Thyroid gland (tissue), 4 donors: ENCODE data around the gene LEMD1. TPM values are rescaled to one million over a fixed set of nuclear protein-coding genes. Genes with fewer than 3 reads are reported as not detected.

ENCODE experiments used
- DNase-seq, 2 donors: peaks; one replicate each; pipeline ENCODE4 v3.0.0-alpha.2; 2019
- H3K27ac ChIP-seq, 3 donors: fragments of 200-600 bp; sonication (generic); 1 replicate in 2 of 3; 2 replicates in 1 of 3; pipeline ENCODE4 v1.5.1; 2016 to 2019; ENCODE audit warnings: mild to moderate bottlenecking in 1 of 3, moderate library complexity in 1 of 3
- H3K27me3 ChIP-seq: fragments of 200-600 bp; sonication (generic); one replicate; pipeline ENCODE4 v1.5.1; 2019
- H3K36me3 ChIP-seq, 2 donors: fragments of 200-600 bp; sonication (generic); one replicate each; pipeline ENCODE4 v1.5.1; 2016 to 2019
- H3K4me1 ChIP-seq, 2 donors: fragments of 200-600 bp; sonication (generic); one replicate each; pipeline ENCODE4 v1.5.1; 2017 to 2019
- H3K4me3 ChIP-seq, 3 donors: fragments of 200-600 bp; sonication (generic); replicated peaks in 1 of 3; 1 replicate in 2 of 3; 2 replicates in 1 of 3; pipeline ENCODE4 v1.5.1; 2016; ENCODE audit warnings: mild to moderate bottlenecking in 1 of 3
- H3K9me3 ChIP-seq: fragments of 200-600 bp; sonication (generic); one replicate; pipeline ENCODE4 v1.5.1; 2017
- CTCF ChIP-seq, 6 experiments: fragments of 200-600 bp in 3 of 6; fragments of 450-650 bp in 3 of 6; sonication (generic) in 3 of 6; IDR thresholded peaks; one replicate each; pipeline ENCODE4 v1.5.1; 2016 to 2019; ENCODE audit warnings: antibody characterized with exemption in 6 of 6, mild to moderate bottlenecking in 2 of 6, inconsistent platforms in 1 of 6, moderate library complexity in 1 of 6
- POLR2A ChIP-seq, 2 donors: fragments of 450-650 bp; IDR thresholded peaks; one replicate each; pipeline ENCODE4 v1.6.1; 2017; ENCODE audit warnings: antibody characterized with exemption in 2 of 2, mild to moderate bottlenecking in 2 of 2, moderate library complexity in 1 of 2
- WGBS, 2 donors: methylation state at CpG; one replicate each; pipeline ENCODE4 v1.1.5; 2017; 5-methylcytosine and 5-hydroxymethylcytosine counted together
- intact Hi-C: fragments of 100-400 bp; cut with DNase I; formaldehyde crosslinking; loops from one replicate; pipeline ENCODE4 v1.15.1; 2023
- total RNA-seq, 4 donors: library from RNA; depleted of rRNA; stranded (reverse); fragments of >200 nt; gene quantifications; one replicate each; pipeline ENCODE4 v1.2.3, GENCODE V29; 2016

The LEMD1 gene, protein sequence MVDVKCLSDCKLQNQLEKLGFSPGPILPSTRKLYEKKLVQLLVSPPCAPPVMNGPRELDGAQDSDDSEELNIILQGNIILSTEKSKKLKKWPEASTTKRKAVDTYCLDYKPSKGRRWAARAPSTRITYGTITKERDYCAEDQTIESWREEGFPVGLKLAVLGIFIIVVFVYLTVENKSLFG
- total RNA-seq: 1 to 10 TPM in 3 of 4 donors, under 1 TPM in 1; 0.67 to 7.3 (median 6.0) TPM

DNA sequence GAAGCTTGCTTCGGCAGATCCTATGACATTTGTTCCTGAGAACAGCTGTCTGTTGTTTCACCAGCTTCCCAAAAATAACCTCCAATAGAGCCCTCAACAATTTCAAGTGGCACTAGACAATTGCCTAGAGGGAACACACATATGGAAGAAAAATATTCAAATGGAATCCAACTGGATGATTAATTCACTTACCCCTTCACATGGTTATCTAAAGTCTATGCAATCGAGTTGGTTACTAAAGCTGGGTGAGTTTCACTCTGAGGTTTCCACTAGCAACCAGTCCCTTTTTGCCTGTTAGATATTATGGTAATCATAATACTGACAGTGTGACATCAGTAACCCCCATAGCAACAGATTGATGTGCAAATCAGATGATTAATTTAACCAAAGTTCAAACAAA, at the start of gene LEMD1:
TSS of gene LEMD1 (minus strand) at position 259 of the 400 bp plus-strand sequence. CDS start 1,520 bp downstream, outside the sequence.
- 16 to 37% methylated on average over 2 of the region's 2 CpGs for WGBS, 2 donors
- Histone ChIP-seq H3K9me3 (no peaks in the 10 kb centered on the region), H3K4me3 (no peak within 1 kb of the TSS), H3K27ac (peak within 1 kb of the TSS in 1 of 3 donors; percentile 4), H3K27me3 (no peaks in the 10 kb centered on the region), H3K4me1 (peaks cover 0 to 7% of the 10 kb centered on the region in 2 donors), H3K36me3 (no peaks in the 10 kb centered on the region)
- intact Hi-C loops: no loop called here
- no peak for DNase-seq
- TF ChIP-seq POLR2A (IDR thresholded peaks at IDR 0.05) (no peak), CTCF (IDR thresholded peaks at IDR 0.05) (no peak)

- Histone ChIP-seq H3K36me3 (no peaks in the 10 kb centered on the region), H3K27ac (no peak overlapping the region), H3K4me3 (no peak overlapping the region), H3K27me3 (no peaks in the 10 kb centered on the region), H3K4me1 (no peaks in the 10 kb centered on the region), H3K9me3 (no peaks in the 10 kb centered on the region)
- no peak for DNase-seq
- TF ChIP-seq POLR2A (IDR thresholded peaks at IDR 0.05) (no peak), CTCF (IDR thresholded peaks at IDR 0.05) (no peak)
- 87 to 91% methylated on average over 6 of the region's 6 CpGs for WGBS, 2 donors
- intact Hi-C loops: no loop called here
Observed at GRCh38 chr1:205470131-205470530, 48.3 kb upstream of the LEMD1 start.

DNA sequence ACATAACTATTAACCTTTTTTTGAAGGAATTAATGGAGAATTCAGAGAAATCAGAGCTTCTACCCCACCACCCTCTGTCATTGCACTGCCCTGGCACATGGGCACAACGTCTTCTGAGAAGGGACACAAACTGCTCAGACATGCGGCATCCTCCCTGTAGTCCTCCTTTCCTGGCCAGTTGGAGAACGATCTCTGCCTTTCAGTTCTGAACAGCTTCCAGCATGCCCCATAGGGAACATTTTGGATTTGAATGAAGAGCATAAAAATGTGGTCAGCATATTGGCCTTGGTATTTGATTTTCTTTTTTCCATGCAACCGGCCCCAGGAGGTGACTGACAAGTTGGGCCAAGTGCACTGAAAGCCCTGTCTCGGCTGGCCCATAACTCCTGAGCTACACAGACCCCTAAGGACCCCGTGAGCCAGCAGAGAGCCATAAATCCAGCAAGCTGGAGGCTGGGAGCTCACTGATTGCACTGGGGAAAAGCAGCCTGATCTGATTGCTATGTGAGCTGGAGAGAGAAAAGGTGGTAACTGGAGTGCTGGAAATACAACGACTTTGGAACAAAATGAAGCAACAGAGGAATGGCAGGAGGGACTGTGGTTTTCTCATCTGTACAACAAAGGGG, 44.9 kb upstream of the LEMD1 start:
- DNase-seq: no peak
- H3K36me3 ChIP-seq: no peaks in the 10 kb centered on the region
- TF ChIP-seq CTCF (IDR thresholded peaks at IDR 0.05) (no peak), POLR2A (IDR thresholded peaks at IDR 0.05) (no peak)
- intact Hi-C loops: no loop called here
- H3K27ac ChIP-seq: no peak overlapping the region
- H3K27me3 ChIP-seq: no peaks in the 10 kb centered on the region
- H3K4me3 ChIP-seq: no peak overlapping the region
- 52 to 61% methylated on average over 7 of the region's 7 CpGs for WGBS, 2 donors
- no peaks in the 10 kb centered on the region for H3K9me3 ChIP-seq
- H3K4me1 ChIP-seq: no peaks in the 10 kb centered on the region

DNA sequence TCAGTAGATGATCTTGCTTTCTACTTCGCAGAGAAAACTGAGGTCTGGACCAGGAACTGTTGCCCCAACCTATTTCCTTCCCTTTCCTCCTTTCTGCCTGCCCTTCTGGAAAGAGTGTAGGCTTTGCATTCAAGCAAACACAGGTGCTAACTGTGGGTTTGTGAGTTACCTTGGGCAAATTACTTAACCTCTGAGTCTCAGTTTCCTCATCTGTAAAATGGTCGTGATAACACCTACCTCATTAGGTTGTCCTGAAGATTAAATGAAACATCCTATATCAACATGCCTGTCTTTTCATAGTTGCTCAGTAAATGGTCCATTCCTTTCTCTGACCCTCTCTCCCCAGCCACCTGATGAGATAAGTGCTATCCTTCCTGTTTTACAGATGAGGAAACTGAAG, 43.5 kb upstream of the LEMD1 start:
- no peak for TF ChIP-seq CTCF (IDR thresholded peaks at IDR 0.05)
- TF ChIP-seq POLR2A (IDR thresholded peaks at IDR 0.05): no peak
- WGBS, 2 donors: 48 to 96% methylated on average over 2 of the region's 2 CpGs
- Histone ChIP-seq H3K9me3 (no peaks in the 10 kb centered on the region), H3K36me3 (no peaks in the 10 kb centered on the region), H3K4me3 (no peak overlapping the region), H3K27ac (no peak overlapping the region), H3K4me1 (no peaks in the 10 kb centered on the region), H3K27me3 (no peaks in the 10 kb centered on the region)
- DNase-seq: no peak
- intact Hi-C loops: no loop called here

DNA sequence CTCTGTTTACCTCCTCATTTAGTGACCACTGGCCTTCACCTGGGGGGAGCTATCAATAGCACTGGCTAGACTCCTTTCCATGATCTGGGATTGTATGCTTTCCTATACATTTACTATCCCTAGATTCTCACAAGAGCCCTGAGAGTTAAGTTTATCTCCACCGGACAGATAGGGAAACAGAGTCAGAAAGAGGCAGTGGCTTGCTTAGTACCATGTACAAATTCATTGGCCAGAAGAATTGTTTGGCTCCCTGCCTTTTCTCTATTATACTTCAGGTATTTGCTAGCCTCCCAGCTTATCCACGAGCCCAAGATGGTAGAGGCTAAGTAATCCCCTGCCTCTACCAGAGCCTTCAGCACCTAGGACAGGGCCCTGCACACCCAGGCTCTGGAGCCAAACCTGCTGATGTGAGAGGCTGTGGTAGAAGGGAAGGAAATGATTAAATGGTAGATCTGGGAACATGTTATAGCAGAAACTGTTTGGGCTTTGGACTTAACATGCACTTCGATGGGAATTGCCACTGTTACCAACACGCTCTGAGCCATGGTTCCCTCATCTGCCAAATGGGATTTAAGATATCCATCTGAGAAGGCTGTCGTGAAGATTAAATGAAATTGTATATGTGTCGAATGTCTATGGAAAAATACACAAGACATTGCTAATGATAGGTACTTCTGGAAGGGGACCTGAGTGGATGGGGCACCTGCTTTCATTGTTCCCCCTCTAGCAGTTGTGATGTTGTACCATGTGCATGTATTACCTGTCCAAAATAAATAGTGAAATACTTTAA, 37.1 kb upstream of the LEMD1 start:
- Histone ChIP-seq H3K4me3 (no peak overlapping the region), H3K27me3 (peaks cover 12% of the 10 kb centered on the region), H3K4me1 (peaks cover 8 to 22% of the 10 kb centered on the region in 2 donors), H3K36me3 (no peaks in the 10 kb centered on the region), H3K9me3 (no peaks in the 10 kb centered on the region), H3K27ac (no peak overlapping the region)
- WGBS, 2 donors: 50 to 63% methylated on average over 6 of the region's 6 CpGs
- intact Hi-C loops: no loop called here
- no peak for DNase-seq
- TF ChIP-seq CTCF (IDR thresholded peaks at IDR 0.05) (no peak), POLR2A (IDR thresholded peaks at IDR 0.05) (no peak)
